Measurements from ENCODE around the gene FAM227A. TPM values are rescaled to one million over a fixed set of nuclear protein-coding genes. Genes with fewer than 3 reads are reported as not detected.
A peak's percentile ranks its signal among the peaks of the same experiment; 100 is the strongest.

Gene FAM227A
- total and polyA plus RNA-seq, 2 of the 8 experiments (the other 6 are each of a cell fraction or from before 2014, with no cell fraction given) = 2.1 to 3.9 TPM

DNA sequence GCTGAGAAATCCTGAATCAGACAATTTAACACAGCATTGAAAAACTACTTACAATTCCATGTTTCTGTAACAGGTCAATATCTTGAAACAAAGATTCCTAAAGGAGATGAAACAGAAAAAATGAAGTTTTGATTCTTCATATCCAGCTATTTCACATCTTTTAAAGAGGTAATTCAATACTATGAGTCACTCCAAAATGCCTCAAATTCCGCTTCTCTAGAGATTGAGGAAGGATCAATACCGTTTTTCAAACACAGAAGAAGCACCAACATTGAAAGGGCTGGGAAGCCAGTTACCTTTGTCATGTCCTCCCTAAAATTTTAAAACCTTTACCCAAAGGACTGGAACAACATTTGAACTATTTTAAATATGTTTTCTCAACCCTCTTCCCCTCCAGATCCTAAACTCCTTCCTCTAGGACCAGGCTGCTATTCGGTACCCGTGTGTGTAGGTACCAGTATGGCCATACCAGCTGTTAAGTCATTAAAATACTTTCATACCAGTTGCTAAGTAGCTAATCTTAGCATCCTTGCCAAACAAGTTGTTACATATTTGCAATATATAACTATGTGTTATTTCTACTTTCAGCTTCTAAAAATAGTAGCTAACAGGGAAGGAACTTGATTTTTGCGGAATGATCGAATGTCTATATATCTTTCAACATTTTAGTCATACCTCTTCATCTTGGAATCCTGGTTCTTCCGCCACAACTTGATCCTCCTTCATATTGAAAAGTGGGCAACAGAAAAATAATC, 88.5 kb downstream of the FAM227A start:
- 89% methylated on average over 7 of the region's 7 CpGs; no CpG with 5 or more reads in 1 of the 2 experiments for WGBS, 2 experiments (ENCODE audit: extremely low coverage in 1 of 2, insufficient coverage in 1 of 2, insufficient read length in 1 of 2, insufficient replicate concordance in 2 of 2, low coverage in 1 of 2, low lambda C conversion rate in 2 of 2, missing lambda C conversion rate in 1 of 2)
- no peaks in the 10 kb centered on the region for H4K20me1 ChIP-seq (replicated peaks in 1 of 2; ENCODE audit: control insufficient read depth in 1 of 2, insufficient read depth in 2 of 2, low read length in 2 of 2)
- no peak overlapping the region for H4K8ac ChIP-seq (ENCODE audit: extremely low read depth, insufficient read depth, low read length)
- ChIA-PET POLR2A (ENCODE audit: partially characterized antibody) (interaction anchor here (0.9 to 3.2 kb wide), 7 partner anchors 9 to 169 kb away, joined by 3 to 23 read pairs (median 3); no protein-coding TSS in a partner anchor), CTCF (ENCODE audit: partially characterized antibody) (interaction anchor here (0.5 to 2.2 kb wide), 6 partner anchors 35 to 537 kb away, joined by 3 to 5 read pairs (median 3); no protein-coding TSS in a partner anchor)
- peaks cover 15% of the 10 kb centered on the region; the same call in 1 of the 2 replicates for H3K23me2 ChIP-seq (ENCODE audit: low read depth, low read length)
- no peak for FAIRE-seq
- H4K91ac ChIP-seq (replicated peaks; ENCODE audit: insufficient read length, low read length) = no peak overlapping the region
- H3K79me2 ChIP-seq (ENCODE audit: control insufficient read depth in 1 of 2, insufficient read depth in 2 of 2, low read length in 2 of 2) = no peaks in the 10 kb centered on the region
- no peaks in the 10 kb centered on the region for H3K79me1 ChIP-seq (ENCODE audit: low read depth, low read length)
- H3K4me1 ChIP-seq (replicated peaks in 1 of 4; ENCODE audit: control insufficient read depth in 3 of 4, insufficient read depth in 4 of 4, low read length in 3 of 4) = peaks cover 4 to 12% (median 7%) of the 10 kb centered on the region in 4 experiments; a peak in 5 of 7 replicates
- H4K5ac ChIP-seq (ENCODE audit: insufficient read length, low read depth, low read length) = no peak overlapping the region
- H2BK12ac ChIP-seq (ENCODE audit: low read depth, low read length) = no peak overlapping the region
- no peak overlapping the region for H2BK15ac ChIP-seq (ENCODE audit: low read length)
- no peak overlapping the region for H2AK5ac ChIP-seq (ENCODE audit: low read depth, low read length)
- peak in 1 of 2 experiments; percentile 35 for DNase-seq (ENCODE audit: low read depth in 1 of 2, low spot score in 2 of 2)
- H3K4ac ChIP-seq (replicated peaks; ENCODE audit: insufficient read length, low read depth, low read length) = no peak overlapping the region
- H2BK20ac ChIP-seq (ENCODE audit: low read length) = no peak overlapping the region
- no peak overlapping the region for H3K27ac ChIP-seq (ENCODE audit: low read depth, low read length)
- no peak overlapping the region for H2AFZ ChIP-seq (ENCODE audit: low read length)
- H3K36me3 ChIP-seq (ENCODE audit: control insufficient read depth in 2 of 4, insufficient read depth in 4 of 4, low read length in 3 of 4) = no peaks in the 10 kb centered on the region
- no peak overlapping the region for H3K56ac ChIP-seq (replicated peaks; ENCODE audit: insufficient read length, low read depth, low read length)
- H3K27me3 ChIP-seq (replicated peaks in 1 of 4; ENCODE audit: control insufficient read depth in 3 of 4, extremely low read depth in 1 of 4, insufficient read depth in 3 of 4, low read length in 3 of 4) = no peaks in the 10 kb centered on the region
- H2BK5ac ChIP-seq (ENCODE audit: low read depth, low read length) = no peak overlapping the region
- H3K4me2 ChIP-seq (ENCODE audit: insufficient read depth in 1 of 2, low read depth in 2 of 2, low read length in 2 of 2) = no peak overlapping the region
- H3K14ac ChIP-seq (ENCODE audit: insufficient read length) = no peak overlapping the region
- no peak overlapping the region for H2BK120ac ChIP-seq (replicated peaks; ENCODE audit: low read depth, low read length)
- H3K9me3 ChIP-seq (ENCODE audit: insufficient read depth in 2 of 2, low read depth in 1 of 2, low read length in 1 of 2) = no peaks in the 10 kb centered on the region
- no peak overlapping the region for H3K23ac ChIP-seq (ENCODE audit: insufficient read length)
- no peak overlapping the region for H3K18ac ChIP-seq (ENCODE audit: extremely low read depth, low read length)
- H3K9ac ChIP-seq (replicated peaks in 1 of 4; ENCODE audit: extremely low read depth in 1 of 4, low read depth in 3 of 4, low read length in 3 of 4) = no peak overlapping the region
- H3K4me3 ChIP-seq (ENCODE audit: extremely low read depth in 1 of 4, insufficient read depth in 2 of 4, low read depth in 3 of 4, low read length in 4 of 4) = no peak overlapping the region
- TF ChIP-seq KDM4A (IDR thresholded peaks at IDR 0.05; ENCODE audit: low read depth, low read length, severe bottlenecking) (no peak), NANOG (IDR thresholded peaks at IDR 0.05; ENCODE audit: insufficient read depth, low read depth, low read length, poor library complexity, severe bottlenecking) (no peak), CBX8 (IDR thresholded peaks at IDR 0.05; ENCODE audit: borderline replicate concordance, low read depth, low read length) (no peak), CHD1 (IDR thresholded peaks at IDR 0.05; ENCODE audit: low read depth, low read length) (no peak), BRCA1 (IDR thresholded peaks at IDR 0.05; ENCODE audit: low read depth, low read length) (no peak), MAFK (IDR thresholded peaks at IDR 0.05; ENCODE audit: low read depth, low read length) (no peak), JUN (IDR thresholded peaks at IDR 0.05; ENCODE audit: low read depth, low read length) (no peak), SP4 (IDR thresholded peaks at IDR 0.05; ENCODE audit: low read length) (no peak), POU5F1 (IDR thresholded peaks at IDR 0.05; ENCODE audit: low read depth, low read length) (no peak), TCF12 (IDR thresholded peaks at IDR 0.05; ENCODE audit: low read depth, low read length) (no peak)
- TF ChIP-seq, protein P1, sequence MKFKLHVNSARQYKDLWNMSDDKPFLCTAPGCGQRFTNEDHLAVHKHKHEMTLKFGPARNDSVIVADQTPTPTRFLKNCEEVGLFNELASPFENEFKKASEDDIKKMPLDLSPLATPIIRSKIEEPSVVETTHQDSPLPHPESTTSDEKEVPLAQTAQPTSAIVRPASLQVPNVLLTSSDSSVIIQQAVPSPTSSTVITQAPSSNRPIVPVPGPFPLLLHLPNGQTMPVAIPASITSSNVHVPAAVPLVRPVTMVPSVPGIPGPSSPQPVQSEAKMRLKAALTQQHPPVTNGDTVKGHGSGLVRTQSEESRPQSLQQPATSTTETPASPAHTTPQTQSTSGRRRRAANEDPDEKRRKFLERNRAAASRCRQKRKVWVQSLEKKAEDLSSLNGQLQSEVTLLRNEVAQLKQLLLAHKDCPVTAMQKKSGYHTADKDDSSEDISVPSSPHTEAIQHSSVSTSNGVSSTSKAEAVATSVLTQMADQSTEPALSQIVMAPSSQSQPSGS (IDR thresholded peaks at IDR 0.05; ENCODE audit: low read length) = no peak
